GM18858 (cell line): ENCODE measurements around the gene PRLR.

ENCODE experiments used
- ATAC-seq: cut with Tn5 transposase; IDR thresholded peaks from one replicate; pipeline ENCODE4 v1.9.1; 2021; ENCODE audit not compliant: unreplicated experiment

PRLR gene

GRCh38 chr5:35162848-35163709 is 67.2 kb downstream of the PRLR start:
- no peak for ATAC-seq

DNA sequence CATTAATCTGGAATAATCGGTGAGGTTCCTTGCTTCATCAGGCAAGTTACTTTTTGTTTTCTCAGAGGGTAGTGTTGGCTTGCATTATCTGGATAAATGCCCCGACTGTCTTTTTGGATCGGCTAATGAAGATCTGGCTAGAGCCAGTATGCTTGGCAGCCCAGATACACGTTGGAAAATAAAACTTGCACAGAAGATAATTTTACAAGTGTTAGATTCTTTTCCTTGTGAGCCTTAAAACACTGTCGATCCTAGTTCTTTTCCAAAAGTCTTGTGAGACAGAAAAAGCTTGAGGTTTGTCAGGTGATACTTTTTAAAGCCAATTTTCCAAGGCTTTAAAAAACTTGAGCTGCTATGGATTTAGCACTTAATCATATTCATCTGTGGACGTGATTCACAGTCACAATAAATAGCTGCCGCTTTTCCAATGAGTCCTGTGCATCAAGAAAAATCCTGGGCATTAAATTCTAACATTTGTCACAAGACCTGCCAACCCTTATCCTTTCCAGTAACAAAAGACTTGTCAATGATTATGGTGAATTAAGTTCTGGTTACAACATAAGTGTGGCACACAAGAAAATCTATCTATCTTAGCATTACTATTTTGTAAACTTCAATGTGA is 68.5 kb downstream of the PRLR start:
- ATAC-seq: no peak

DNA sequence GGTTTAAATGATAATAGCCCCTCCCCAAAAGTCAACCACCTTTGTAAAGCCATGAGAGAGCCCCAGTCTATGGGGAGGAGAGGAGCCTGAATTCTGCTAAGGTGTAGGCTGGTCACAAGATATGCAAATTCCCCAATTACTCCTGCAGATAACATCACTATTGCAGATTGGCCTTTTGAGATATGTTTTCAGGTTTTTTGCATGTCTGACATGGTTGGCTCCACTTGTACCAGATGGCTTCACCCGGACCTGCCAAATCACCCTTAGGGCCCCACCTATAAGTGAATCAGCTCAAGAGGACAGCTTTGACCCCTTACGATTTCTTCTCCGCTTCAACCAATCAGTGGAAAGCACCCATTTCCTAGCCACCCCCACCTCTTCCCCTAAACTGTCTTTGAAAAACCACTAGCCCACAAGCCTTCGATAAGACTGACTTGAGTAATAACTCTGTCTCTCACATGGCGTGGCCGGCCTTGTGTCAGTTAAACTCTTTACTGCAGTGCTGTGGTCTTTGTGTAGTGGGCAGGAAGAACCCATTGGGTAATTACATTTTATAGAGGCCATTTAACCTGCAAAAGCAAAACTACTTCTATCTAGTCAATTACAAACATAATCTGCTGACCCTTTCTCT is 69.7 kb downstream of the PRLR start:
- ATAC-seq: no peak

GRCh38 chr5:35159370-35159742 is 70.9 kb downstream of the PRLR start:
- ATAC-seq: no peak

DNA sequence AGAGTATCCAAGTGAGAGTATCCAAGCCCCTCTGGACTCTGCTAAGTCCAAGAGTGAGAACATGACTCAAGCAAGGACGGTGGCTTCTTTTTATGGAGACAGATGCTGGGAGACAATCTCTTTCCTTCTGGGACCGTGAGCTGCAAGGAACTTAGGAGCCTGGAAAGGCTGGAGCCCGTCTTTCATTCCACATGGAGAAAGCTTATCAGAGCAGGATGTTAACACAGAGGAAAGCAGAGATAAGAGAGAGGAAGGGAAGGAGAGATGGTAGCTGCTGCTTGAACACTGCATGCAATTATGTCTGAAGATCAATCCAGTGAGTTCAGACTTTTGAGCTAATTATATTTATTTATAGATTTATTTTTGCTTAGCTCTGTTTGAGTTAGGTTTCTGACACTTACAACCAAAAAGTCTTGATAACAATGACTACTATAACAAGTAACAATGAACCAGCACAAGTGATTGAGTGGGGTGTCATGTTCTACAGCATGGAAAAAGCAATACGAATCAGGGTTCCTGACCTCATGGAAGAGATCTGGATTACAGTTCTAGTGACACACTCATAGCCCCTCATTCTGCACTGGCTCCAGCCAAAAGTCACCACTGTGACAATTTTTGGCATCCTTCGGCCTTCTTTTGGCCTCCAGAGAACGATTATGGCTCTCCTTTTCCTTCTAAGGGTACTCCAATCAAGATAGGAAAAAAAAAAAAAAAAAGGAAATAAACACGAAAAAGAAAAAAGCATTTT is 71.5 kb downstream of the PRLR start:
- no peak for ATAC-seq

- no peak for ATAC-seq
Measured at GRCh38 chr5:35158204-35158603, 72.1 kb downstream of the PRLR start.

GRCh38 chr5:35153375-35153932 is 76.8 kb downstream of the PRLR start:
- no peak for ATAC-seq

GRCh38 chr5:35152733-35153132 is 77.6 kb downstream of the PRLR start:
- no peak for ATAC-seq

GRCh38 chr5:35151146-35151920 is 79.0 kb downstream of the PRLR start:
- no peak for ATAC-seq

DNA sequence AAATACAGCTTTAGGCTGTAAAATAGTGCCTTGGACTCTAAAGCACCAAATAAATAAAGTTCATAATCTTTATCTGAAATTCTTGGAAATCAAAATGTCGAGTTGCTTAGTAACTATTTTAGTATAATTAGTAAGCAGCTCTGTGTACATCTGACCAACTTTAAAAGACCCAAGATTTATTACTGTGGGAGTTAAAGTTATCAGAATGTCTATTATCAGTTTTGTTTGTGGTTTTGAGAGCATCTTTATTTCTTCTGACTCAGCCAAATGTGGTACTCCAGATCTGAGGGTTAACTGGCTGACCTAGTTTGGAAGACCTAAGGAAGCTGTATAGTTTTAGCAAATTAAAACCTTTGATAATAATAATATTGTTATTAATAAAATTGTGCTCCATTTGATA is 81.2 kb downstream of the PRLR start:
- ATAC-seq: no peak

GRCh38 chr5:35146406-35146805 is 83.9 kb downstream of the PRLR start:
- no peak for ATAC-seq

DNA sequence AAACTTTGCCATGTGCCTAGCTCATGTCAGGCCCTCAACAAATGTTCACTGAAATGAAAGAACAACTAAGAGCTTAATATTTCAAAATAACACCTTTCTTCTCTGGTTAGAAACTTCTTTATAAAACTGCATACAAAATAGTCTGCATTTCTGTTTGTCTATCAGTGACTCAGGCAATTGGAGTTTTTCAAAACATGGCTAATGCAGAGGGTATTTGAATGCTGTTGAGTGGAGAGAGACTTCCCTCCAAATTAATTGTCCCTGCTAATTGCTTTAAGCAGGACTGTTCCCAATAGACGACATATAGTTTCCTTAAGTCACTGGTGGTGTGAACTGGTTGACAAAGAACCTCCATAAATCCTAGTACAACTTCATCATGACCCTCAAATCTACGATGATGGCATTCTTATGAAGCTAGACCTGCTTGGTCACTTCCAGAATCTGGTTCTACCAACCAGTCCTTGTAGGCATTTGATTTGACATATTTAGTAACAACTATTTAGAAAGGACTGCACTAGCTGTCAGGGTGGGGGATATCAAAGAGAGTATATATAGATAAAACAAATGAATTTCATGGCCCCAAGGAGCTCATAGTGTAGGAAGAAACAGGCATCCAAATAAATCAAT is 84.5 kb downstream of the PRLR start:
- no peak for ATAC-seq

DNA sequence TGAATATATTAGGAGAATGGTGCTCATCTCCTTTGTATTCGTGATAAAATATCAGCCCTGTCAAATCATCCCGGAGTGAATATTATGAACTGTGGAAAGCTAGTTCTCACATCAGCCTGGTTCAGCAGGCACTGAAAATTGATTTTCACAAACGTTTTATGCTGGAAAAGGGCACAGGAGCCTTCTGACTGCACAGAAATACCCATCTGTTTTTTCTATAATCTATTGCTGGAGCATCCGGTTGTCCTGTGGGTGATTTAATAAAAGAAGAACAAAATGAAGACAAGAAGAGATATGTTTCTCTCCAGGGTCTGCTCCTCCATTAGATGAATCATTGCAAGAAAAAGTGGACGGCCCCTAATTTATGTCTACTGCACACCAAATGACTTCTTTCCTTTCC is 85.3 kb downstream of the PRLR start:
- no peak for ATAC-seq

- no peak for ATAC-seq
Measured at GRCh38 chr5:35143841-35144240, 86.4 kb downstream of the PRLR start.

- ATAC-seq: no peak
Measured at GRCh38 chr5:35141739-35142138, 88.5 kb downstream of the PRLR start.

DNA sequence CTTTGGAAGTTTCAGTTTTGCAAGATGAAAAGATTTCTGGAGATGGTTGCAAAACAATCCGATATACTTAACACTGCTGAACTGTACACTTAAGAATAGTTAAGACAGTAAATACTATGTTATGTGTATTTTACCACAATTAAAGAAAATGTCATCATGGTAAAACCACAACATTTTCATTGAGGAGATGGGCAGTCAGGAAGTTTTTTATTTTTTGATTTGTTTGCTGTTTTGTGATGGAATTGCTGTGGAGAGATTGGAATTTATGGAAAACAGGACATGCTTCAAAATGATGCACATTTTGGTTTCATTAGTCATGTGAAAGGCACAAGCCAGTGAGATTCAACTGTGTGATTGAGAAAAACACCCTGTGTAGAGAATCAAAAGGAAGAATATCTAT is 92.1 kb downstream of the PRLR start:
- no peak for ATAC-seq

- ATAC-seq: no peak
Measured at GRCh38 chr5:35136386-35136785, 93.9 kb downstream of the PRLR start.

GRCh38 chr5:35135239-35135700 is 95.0 kb downstream of the PRLR start:
- ATAC-seq: no peak

- ATAC-seq: no peak
Measured at GRCh38 chr5:35134278-35135030, 95.8 kb downstream of the PRLR start.
